Mononuclear cell (primary cell): Measurements from ENCODE around the gene MMP21. TPM values are rescaled to one million over a fixed set of nuclear protein-coding genes. Genes with fewer than 3 reads are reported as not detected.

Experiments
- H3K27me3 ChIP-seq: 2 replicates; pipeline ENCODE4 v1.6.0; 2011; ENCODE audit warnings: low read length, control low read depth; ENCODE audit not compliant: insufficient read depth
- H3K4me1 ChIP-seq: 2 replicates; pipeline ENCODE4 v1.5.1; 2011; ENCODE audit warnings: mild to moderate bottlenecking, low read length, control low read depth; ENCODE audit not compliant: insufficient read depth
- H3K4me3 ChIP-seq: 2 replicates; pipeline ENCODE4 v1.5.1; 2011; ENCODE audit warnings: mild to moderate bottlenecking, low read length, moderate library complexity
- H3K9me3 ChIP-seq: 2 replicates; pipeline ENCODE4 v1.5.1; 2011; ENCODE audit warnings: low read depth, mild to moderate bottlenecking, control low read depth, low read length
- total RNA-seq: library from RNA; depleted of rRNA; stranded (reverse); fragments of >200 nt; gene quantifications from one replicate; pipeline ENCODE4 v1.2.3, GENCODE V29; 2012

The MMP21 gene
- total RNA-seq, 1 donor: 0.21 TPM

DNA sequence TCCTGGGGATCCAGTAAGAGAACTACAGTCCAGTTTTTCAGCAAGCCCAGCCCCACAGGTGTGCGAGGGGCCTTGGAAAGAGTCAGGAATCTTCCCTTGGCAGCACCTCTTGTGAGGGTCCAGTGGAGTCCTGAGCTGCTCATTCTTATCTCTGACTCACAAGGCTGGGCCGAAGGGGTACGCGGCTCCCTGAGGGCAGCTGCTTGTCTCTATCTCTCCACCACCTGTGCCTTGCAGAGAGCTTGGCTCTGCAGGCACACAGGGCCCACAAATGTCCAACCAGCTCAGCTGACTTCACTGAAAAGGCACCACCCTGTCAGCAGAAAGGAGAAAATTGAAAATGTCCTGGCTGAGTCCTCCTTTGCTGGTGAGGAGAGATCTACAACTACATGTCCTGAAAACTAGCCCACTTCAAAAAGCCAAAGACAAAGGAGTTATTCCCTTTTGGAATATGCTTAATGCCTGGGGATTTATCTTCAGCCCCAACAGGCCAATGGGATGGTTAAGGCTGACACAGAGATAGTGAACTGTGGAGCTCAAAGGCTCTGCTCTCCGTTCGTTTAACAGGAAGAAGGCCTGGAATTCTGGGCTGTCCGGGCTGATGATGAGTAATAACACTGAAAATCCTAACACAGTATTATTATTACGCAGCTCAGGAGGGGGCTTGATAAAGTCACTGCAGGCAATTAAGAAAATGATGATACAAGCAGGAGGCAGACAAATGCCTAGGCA lies 24.0 kb upstream of the MMP21 start:
- Histone ChIP-seq H3K27me3 (no peaks in the 10 kb centered on the region), H3K4me3 (no peak overlapping the region), H3K9me3 (no peaks in the 10 kb centered on the region), H3K4me1 (no peaks in the 10 kb centered on the region)

- H3K4me1 ChIP-seq: no peaks in the 10 kb centered on the region
- H3K9me3 ChIP-seq: no peaks in the 10 kb centered on the region
- no peak overlapping the region for H3K4me3 ChIP-seq
- H3K27me3 ChIP-seq: no peaks in the 10 kb centered on the region
These were observed 22.5 kb upstream of the MMP21 start for GRCh38 chr10:125797994-125798662.

- H3K4me1 ChIP-seq: no peaks in the 10 kb centered on the region
- no peak overlapping the region for H3K4me3 ChIP-seq
- no peaks in the 10 kb centered on the region for H3K27me3 ChIP-seq
- no peaks in the 10 kb centered on the region for H3K9me3 ChIP-seq
These were observed 21.8 kb upstream of the MMP21 start for GRCh38 chr10:125797424-125797823.

DNA sequence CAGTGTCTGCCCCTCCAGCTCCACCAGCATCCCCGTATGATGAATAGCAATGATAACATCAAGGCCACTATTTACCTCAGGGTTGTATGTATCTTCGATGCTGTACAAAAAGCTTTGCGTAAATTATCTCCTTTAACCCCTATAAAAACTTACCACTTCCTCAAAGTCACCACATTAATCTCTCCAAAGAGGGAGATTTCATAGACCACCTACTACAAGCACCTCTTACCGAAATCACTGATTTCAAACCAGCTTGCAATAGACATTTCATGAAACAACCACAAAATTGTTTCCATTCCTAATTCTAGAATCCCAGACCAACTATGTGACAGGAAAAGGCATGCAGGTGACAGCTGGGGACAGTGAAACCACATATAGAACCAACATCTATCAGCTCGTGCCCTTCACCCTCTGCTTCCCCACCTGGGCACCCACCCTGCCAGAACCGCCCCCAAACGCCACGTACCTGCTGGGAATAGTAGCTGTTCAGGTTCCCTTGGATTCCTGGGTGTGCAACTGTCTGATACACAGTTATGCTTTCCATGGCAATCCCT lies 20.1 kb upstream of the MMP21 start:
- no peaks in the 10 kb centered on the region for H3K27me3 ChIP-seq
- no peaks in the 10 kb centered on the region for H3K4me1 ChIP-seq
- no peaks in the 10 kb centered on the region for H3K9me3 ChIP-seq
- no peak overlapping the region for H3K4me3 ChIP-seq

GRCh38 chr10:125795128-125795527 lies 19.5 kb upstream of the MMP21 start:
- H3K9me3 ChIP-seq: no peaks in the 10 kb centered on the region
- H3K4me3 ChIP-seq: no peak overlapping the region
- no peaks in the 10 kb centered on the region for H3K27me3 ChIP-seq
- H3K4me1 ChIP-seq: no peaks in the 10 kb centered on the region

GRCh38 chr10:125792342-125793300 lies 17.0 kb upstream of the MMP21 start:
- Histone ChIP-seq H3K4me1 (peaks cover 11% of the 10 kb centered on the region), H3K9me3 (no peaks in the 10 kb centered on the region), H3K4me3 (no peak overlapping the region), H3K27me3 (no peaks in the 10 kb centered on the region)

DNA sequence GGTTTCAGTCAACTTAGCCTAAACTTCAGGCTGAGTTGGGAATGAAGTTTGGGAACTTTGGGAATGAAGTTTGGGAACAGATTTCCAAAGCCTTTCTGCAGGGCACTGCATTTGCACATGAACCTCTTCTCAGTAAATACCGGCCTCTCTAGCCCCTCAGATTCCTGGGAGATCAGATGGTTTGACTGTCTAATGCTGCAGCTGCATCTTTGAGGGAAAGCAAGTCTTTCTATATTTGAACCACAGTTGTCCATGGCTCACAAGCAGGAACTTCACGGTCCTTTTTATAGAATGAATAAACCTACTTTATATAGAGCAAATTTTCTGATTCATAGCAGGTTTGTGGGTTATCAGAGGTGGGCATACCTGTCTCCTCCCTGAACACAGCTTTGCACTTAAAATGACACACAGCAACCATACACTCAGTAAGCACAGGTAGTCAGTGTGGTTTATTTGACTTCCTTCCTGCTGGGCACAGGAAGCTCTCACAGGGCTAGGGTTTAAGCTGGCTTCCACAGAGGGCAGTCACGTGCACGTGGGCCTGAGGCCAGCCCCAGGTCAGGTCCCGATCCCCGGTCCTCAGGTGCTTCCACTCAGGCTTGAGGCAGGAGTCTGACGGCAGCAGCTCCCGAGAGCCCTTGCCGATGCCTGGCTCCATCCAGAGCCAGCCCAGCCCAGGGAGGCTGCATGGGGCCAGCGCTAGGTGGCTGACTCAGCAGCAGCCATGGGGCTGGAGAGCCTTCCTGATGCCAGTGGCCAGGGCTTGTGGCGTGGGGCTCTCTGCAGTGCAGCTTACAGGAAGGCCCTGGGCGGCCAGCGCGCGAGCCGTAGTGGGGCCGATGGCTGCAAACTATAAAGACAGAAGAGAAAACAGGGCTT lies 12.8 kb upstream of the MMP21 start:
- Histone ChIP-seq H3K4me3 (no peak overlapping the region), H3K9me3 (no peaks in the 10 kb centered on the region), H3K27me3 (no peaks in the 10 kb centered on the region), H3K4me1 (peaks cover 11% of the 10 kb centered on the region)

DNA sequence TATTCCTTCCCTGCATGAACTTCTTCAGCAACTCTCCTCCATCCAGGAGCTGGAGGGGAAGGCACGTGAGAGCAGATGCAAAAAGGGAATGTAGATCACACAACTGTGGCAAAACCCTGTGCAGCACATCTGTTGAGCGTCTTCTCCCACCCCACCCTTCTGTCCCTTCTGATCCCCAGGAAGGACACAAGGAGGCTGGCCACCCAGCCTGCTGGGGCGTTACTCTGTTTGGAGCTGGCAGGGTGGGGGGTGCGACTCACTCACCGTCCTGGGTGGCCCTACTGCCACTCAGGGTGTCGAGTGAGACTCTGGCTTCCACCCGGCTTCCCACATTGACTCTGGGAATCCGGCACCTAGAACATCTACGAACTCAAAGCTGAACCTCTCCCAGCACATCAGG lies 10.2 kb upstream of the MMP21 start:
- peaks cover 11% of the 10 kb centered on the region for H3K4me1 ChIP-seq
- H3K27me3 ChIP-seq: no peaks in the 10 kb centered on the region
- H3K4me3 ChIP-seq: no peak overlapping the region
- no peaks in the 10 kb centered on the region for H3K9me3 ChIP-seq

- Histone ChIP-seq H3K27me3 (no peaks in the 10 kb centered on the region), H3K4me3 (no peak overlapping the region), H3K9me3 (no peaks in the 10 kb centered on the region), H3K4me1 (peaks cover 11% of the 10 kb centered on the region)
These were observed 8.3 kb upstream of the MMP21 start for GRCh38 chr10:125783957-125784356.

GRCh38 chr10:125783408-125783807 lies 7.8 kb upstream of the MMP21 start:
- Histone ChIP-seq H3K27me3 (no peaks in the 10 kb centered on the region), H3K9me3 (no peaks in the 10 kb centered on the region), H3K4me3 (no peak overlapping the region), H3K4me1 (peaks cover 7% of the 10 kb centered on the region)

DNA sequence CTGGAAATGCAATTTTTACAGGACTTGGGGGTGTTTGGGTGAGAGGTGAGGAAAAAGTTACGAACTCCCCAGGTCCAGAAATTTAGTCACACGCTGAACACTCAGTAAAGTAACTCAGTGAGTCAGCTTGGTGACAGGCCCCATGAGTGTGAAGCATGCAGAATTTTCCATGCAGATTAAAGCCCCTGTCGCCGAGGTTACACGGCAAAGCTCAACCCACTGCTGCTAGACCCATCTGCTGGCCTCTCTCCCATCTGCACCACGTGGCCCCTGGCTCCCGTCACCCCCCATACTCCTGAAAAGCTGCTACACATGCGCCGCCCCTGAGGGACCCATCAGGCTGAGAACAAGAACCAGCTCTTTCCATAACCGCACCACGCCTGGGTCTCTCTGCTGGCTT lies 7.0 kb upstream of the MMP21 start:
- no peaks in the 10 kb centered on the region for H3K4me1 ChIP-seq
- H3K27me3 ChIP-seq: no peaks in the 10 kb centered on the region
- H3K9me3 ChIP-seq: no peaks in the 10 kb centered on the region
- no peak overlapping the region for H3K4me3 ChIP-seq

DNA sequence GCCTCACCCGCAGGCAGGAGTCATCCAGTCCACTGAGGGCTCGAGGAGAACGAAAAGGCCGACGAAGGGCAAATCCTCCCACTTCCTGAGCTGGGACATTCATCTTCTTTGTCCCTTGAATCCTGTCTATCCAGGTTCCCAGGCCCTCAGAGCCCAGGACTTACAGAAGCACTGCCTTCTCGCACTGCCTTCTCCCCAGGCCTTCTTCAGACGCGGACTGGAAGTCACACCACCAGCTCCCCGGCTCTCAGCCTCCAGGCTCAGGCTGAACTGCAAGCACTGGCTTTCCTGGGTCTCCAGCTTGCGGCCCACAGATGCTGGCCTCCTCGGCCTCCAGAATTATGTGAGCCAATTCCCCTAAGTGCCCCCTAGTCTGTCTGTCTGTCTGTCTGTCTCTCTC lies 6.4 kb upstream of the MMP21 start:
- Histone ChIP-seq H3K9me3 (no peaks in the 10 kb centered on the region), H3K4me3 (no peak overlapping the region), H3K27me3 (no peaks in the 10 kb centered on the region), H3K4me1 (no peaks in the 10 kb centered on the region)

- Histone ChIP-seq H3K27me3 (no peaks in the 10 kb centered on the region), H3K9me3 (no peaks in the 10 kb centered on the region), H3K4me1 (no peaks in the 10 kb centered on the region), H3K4me3 (no peak overlapping the region)
These were observed 5.8 kb upstream of the MMP21 start for GRCh38 chr10:125781374-125781773.
